ENCODE measurements around the gene PPIB. TPM values are rescaled to one million over a fixed set of nuclear protein-coding genes. Genes with fewer than 3 reads are reported as not detected.

PPIB gene
- polyA plus RNA-seq, 2 of the 4 experiments (the other 2 are of a cell fraction), result 676 to 807 TPM

DNA sequence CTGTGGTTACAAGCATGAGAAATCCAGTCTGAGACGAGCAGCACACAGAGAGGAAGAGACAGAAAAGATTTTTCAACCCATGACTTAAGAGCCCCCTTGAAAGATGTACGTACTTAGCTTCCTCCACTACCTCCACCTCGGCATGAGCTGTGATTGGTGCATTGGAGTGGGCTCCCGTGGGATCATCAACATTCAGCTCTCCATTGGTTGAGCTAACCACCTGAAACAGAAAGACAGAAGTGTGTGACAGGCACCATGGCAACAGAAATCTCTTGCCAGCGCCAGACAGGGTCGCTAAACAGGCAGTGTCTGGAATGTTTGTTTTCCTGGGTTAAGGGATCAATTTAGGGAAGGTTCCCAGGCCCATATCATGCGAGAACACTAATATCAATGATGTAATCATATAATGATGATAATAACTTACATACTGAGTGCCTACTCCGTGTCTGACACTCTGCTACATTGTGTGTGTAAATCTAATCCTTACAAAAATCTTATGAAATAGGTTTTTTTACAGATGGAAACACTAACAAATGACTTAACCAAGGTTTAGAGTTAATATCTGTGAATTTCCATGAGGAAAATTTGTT, 17.5 kb upstream of the PPIB start:
- ATAC-seq, result no peak
- 89% methylated on average over 8 of the region's 8 CpGs for WGBS (ENCODE audit: missing lambda C conversion rate)
- Histone ChIP-seq H3K9me3 (no peaks in the 10 kb centered on the region), H3K4me2 (no peak overlapping the region), H3K4me3 (no peak overlapping the region), H3K4me1 (no peaks in the 10 kb centered on the region), H3K27ac (no peak overlapping the region)
- DNase-seq (ENCODE audit: low read depth in 1 of 2, low spot score in 1 of 2), result no peak
- ChIA-PET POLR2A (no interaction called here), CTCF (interaction anchor here (1.0 to 1.6 kb wide), 3 partner anchors 10 to 27 kb away, joined by 3 to 7 read pairs (median 4); no protein-coding TSS in a partner anchor)
- FAIRE-seq, result no peak
- no peak for TF ChIP-seq ESRRA (IDR thresholded peaks at IDR 0.05; ENCODE audit: borderline replicate concordance, low read length)
- TF ChIP-seq, protein P1, sequence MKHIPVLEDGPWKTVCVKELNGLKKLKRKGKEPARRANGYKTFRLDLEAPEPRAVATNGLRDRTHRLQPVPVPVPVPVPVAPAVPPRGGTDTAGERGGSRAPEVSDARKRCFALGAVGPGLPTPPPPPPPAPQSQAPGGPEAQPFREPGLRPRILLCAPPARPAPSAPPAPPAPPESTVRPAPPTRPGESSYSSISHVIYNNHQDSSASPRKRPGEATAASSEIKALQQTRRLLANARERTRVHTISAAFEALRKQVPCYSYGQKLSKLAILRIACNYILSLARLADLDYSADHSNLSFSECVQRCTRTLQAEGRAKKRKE (CRISPR knock-in tag; IDR thresholded peaks at IDR 0.05; ENCODE audit: low read depth), result no peak
- TF ChIP-seq GATA3 (IDR thresholded peaks at IDR 0.05; ENCODE audit: borderline replicate concordance), result no peak
- TF ChIP-seq EHMT2 (IDR thresholded peaks at IDR 0.05; ENCODE audit: low read depth), result no peak
- TF ChIP-seq CEBPB (IDR thresholded peaks at IDR 0.05), result no peak
- TF ChIP-seq POLR2A (IDR thresholded peaks at IDR 0.05; ENCODE audit: low read length), result no peak
- no peak for TF ChIP-seq RFX5 (IDR thresholded peaks at IDR 0.05)
- no peak for TF ChIP-seq CHD4 (IDR thresholded peaks at IDR 0.05; ENCODE audit: borderline replicate concordance)
- no peak for TF ChIP-seq JUN (IDR thresholded peaks at IDR 0.05)
- no peak for TF ChIP-seq NPAS2 (CRISPR knock-in tag; IDR thresholded peaks at IDR 0.05; ENCODE audit: borderline replicate concordance)
- TF ChIP-seq EP300 (IDR thresholded peaks at IDR 0.05), result no peak

DNA sequence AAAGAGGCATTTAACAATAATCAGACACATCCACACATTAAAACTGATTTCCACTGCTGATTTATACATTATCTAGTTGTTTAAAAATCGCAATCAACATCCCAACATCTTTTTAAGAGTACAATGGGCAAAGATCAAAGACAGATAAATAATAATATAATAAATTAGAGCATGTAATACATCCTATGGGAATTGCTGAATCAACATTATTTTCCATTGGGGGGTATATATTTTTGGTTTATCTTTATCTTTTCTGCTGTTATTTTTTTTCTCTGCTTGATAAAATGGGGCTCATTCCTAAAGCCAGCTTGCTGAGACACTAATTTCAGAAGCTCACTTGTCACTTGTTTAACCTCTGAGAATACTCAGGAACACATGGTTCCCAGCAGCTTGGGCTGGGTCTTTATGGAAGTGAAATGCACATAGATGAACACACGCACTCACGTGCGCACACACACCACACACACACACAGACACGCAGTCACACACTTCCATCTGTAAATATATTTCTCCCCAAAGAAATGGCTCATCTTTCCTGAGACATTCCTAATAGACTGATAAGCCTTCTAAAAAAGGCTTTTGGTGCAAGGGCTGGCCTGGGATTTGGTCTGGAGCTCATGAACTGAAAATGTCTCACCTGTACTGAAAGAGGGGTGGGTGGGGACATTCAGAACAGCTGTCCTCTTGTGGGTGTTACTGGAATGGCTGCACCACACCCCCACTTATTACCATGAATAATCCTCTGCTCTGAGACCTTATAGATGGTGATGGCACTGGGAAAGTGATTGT, 3.5 kb upstream of the PPIB start:
- Histone ChIP-seq H3K27ac (no peak overlapping the region), H3K4me3 (no peak overlapping the region), H3K4me1 (peaks cover 18% of the 10 kb centered on the region), H3K9me3 (no peaks in the 10 kb centered on the region), H3K4me2 (no peak overlapping the region)
- no peak for FAIRE-seq
- CTCF ChIA-PET, result interaction anchor here (0.6 to 5.7 kb wide), 4 partner anchors 12 to 1026 kb away, joined by 3 to 69 read pairs (median 3); partner anchors contain the start of gene SNX22
- ATAC-seq, result no peak
- 95% methylated on average over 5 of the region's 5 CpGs for WGBS (ENCODE audit: missing lambda C conversion rate)
- POLR2A ChIA-PET, result no interaction called here
- peak; percentile 93 for TF ChIP-seq MAFK (IDR thresholded peaks at IDR 0.05; ENCODE audit: partially characterized antibody)
- TF ChIP-seq HDAC2 (IDR thresholded peaks at IDR 0.05), result no peak
- no peak for TF ChIP-seq TFCP2L1 (CRISPR knock-in tag; IDR thresholded peaks at IDR 0.05)
- no peak for DNase-seq (ENCODE audit: low read depth in 1 of 2, low spot score in 1 of 2)

DNA sequence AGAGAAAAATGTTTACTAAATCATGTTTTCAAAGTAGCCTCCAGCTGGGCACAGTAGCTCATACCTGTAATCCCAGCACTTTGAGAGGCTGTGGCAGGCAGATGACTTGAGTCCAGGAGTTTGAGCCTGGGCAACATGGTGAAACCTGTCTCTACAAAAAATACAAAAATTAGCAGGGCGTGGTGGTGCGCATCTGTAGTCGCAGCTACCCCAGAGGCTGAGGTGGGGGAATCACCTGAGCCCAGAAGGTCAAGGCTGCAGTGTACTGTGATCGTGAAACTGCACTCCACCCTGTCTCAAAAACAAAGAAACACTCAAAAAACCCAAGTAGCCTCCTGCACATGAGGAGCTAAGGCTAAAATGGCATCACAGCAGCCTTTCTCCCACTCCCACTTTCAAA, 1.6 kb upstream of the PPIB start:
- ChIA-PET CTCF (interaction anchor here (0.6 to 5.7 kb wide), 8 partner anchors 10 to 564 kb away, joined by 3 to 69 read pairs (median 5); partner anchors contain the start of gene SNX22), POLR2A (no interaction called here)
- peaks cover 32% of the 10 kb centered on the region for H3K4me1 ChIP-seq
- H3K9me3 ChIP-seq, result no peaks in the 10 kb centered on the region
- H3K4me2 ChIP-seq, result no peak overlapping the region
- no peak for TF ChIP-seq TFCP2L1 (CRISPR knock-in tag; IDR thresholded peaks at IDR 0.05)
- TF ChIP-seq SMC3 (IDR thresholded peaks at IDR 0.05), result no peak
- no peak overlapping the region for H3K4me3 ChIP-seq
- no peak overlapping the region for H3K27ac ChIP-seq
- 90% methylated on average over 4 of the region's 4 CpGs for WGBS (ENCODE audit: missing lambda C conversion rate)
- ATAC-seq (no peak), DNase-seq (ENCODE audit: low read depth in 1 of 2, low spot score in 1 of 2) (no peak), FAIRE-seq (no peak)

DNA sequence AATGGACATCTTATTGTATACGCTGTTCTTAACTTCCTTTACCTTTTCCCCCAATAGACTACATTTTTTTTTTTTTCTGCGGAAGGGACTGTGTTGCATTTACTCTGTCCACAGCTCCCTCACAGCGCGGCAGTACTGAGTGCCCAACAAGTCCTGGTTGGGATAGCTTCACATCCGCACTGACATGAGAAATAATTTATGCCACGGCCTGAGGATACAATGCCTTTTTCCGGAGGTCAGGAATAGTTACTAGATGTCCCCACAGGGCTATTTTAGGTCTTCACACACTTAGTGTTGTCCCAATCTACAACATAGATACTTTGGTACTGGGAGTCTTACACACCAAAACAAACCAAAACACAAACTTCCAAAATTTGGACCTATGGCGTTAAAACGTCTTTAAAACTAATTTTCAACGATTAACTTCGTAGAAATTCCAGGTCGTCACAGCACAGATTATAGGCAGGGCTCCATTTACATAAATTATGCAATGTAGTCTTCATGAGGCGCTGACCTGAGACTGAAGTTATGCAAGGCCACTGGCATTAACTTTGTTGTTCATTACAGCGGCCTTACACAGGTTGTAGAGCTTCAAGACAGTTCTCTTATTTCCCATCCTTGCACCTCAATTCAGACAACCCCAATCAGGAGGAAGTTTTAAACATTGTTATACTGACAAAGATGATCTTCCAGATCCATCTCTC, 989 bp upstream of the PPIB start:
- peak; percentile 5 to 10; a peak in 3 of 6 replicates for ATAC-seq
- no peaks in the 10 kb centered on the region for H3K9me3 ChIP-seq
- WGBS (ENCODE audit: missing lambda C conversion rate), result 74% methylated on average over 14 of the region's 14 CpGs
- peaks cover 32% of the 10 kb centered on the region for H3K4me1 ChIP-seq
- no peak for FAIRE-seq
- POLR2A ChIA-PET, result interaction anchor here (1.1 to 2.3 kb wide), 5 partner anchors 10 to 224 kb away, joined by 3 to 19 read pairs (median 6); partner anchors contain the start of genes SNX1 and TRIP4
- no peak for TF ChIP-seq NPAS2 (CRISPR knock-in tag; IDR thresholded peaks at IDR 0.05; ENCODE audit: borderline replicate concordance)
- TF ChIP-seq ESRRA (IDR thresholded peaks at IDR 0.05; ENCODE audit: borderline replicate concordance, low read length), result no peak
- TF ChIP-seq EP300 (IDR thresholded peaks at IDR 0.05), result no peak
- no peak for TF ChIP-seq MAFK (IDR thresholded peaks at IDR 0.05; ENCODE audit: partially characterized antibody)
- TF ChIP-seq, protein P2, sequence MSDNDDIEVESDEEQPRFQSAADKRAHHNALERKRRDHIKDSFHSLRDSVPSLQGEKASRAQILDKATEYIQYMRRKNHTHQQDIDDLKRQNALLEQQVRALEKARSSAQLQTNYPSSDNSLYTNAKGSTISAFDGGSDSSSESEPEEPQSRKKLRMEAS (IDR thresholded peaks at IDR 0.05), result no peak
- no peak for TF ChIP-seq KDM1A (IDR thresholded peaks at IDR 0.05; ENCODE audit: low read depth)
- 0 out of 2 replicates have a peak, but pooled peaks have one; percentile 0 for TF ChIP-seq PHF8 (IDR thresholded peaks at IDR 0.05; ENCODE audit: borderline replicate concordance, low read depth)
- TF ChIP-seq, protein P3, sequence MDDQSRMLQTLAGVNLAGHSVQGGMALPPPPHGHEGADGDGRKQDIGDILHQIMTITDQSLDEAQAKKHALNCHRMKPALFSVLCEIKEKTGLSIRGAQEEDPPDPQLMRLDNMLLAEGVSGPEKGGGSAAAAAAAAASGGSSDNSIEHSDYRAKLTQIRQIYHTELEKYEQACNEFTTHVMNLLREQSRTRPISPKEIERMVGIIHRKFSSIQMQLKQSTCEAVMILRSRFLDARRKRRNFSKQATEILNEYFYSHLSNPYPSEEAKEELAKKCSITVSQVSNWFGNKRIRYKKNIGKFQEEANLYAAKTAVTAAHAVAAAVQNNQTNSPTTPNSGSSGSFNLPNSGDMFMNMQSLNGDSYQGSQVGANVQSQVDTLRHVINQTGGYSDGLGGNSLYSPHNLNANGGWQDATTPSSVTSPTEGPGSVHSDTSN (IDR thresholded peaks at IDR 0.05), result no peak
- CTCF ChIA-PET, result interaction anchor here (0.6 to 5.7 kb wide), 18 partner anchors 9 to 564 kb away, joined by 3 to 69 read pairs (median 5); partner anchors contain the start of genes CSNK1G1 and SNX22
- H3K4me3 ChIP-seq, result peak overlapping the region; percentile 33
- no peak for DNase-seq (ENCODE audit: low read depth in 1 of 2, low spot score in 1 of 2)
- peak overlapping the region; percentile 73 to 80 for H3K27ac ChIP-seq
- peak overlapping the region; percentile 76 for H3K4me2 ChIP-seq
